Superior temporal gyrus (tissue), 1 donor: ENCODE measurements around the gene ATP8B4.
"Not testable (repeated sequence)": the region's sequence is repeated elsewhere in the genome, so short reads cannot be mapped to it uniquely, and the experiment has no call there.

Experiments
- DNase-seq: peaks from one replicate; pipeline ENCODE4 v3.0.0-alpha.2; 2016; ENCODE audit errors: extremely low spot score

The ATP8B4 gene, protein sequence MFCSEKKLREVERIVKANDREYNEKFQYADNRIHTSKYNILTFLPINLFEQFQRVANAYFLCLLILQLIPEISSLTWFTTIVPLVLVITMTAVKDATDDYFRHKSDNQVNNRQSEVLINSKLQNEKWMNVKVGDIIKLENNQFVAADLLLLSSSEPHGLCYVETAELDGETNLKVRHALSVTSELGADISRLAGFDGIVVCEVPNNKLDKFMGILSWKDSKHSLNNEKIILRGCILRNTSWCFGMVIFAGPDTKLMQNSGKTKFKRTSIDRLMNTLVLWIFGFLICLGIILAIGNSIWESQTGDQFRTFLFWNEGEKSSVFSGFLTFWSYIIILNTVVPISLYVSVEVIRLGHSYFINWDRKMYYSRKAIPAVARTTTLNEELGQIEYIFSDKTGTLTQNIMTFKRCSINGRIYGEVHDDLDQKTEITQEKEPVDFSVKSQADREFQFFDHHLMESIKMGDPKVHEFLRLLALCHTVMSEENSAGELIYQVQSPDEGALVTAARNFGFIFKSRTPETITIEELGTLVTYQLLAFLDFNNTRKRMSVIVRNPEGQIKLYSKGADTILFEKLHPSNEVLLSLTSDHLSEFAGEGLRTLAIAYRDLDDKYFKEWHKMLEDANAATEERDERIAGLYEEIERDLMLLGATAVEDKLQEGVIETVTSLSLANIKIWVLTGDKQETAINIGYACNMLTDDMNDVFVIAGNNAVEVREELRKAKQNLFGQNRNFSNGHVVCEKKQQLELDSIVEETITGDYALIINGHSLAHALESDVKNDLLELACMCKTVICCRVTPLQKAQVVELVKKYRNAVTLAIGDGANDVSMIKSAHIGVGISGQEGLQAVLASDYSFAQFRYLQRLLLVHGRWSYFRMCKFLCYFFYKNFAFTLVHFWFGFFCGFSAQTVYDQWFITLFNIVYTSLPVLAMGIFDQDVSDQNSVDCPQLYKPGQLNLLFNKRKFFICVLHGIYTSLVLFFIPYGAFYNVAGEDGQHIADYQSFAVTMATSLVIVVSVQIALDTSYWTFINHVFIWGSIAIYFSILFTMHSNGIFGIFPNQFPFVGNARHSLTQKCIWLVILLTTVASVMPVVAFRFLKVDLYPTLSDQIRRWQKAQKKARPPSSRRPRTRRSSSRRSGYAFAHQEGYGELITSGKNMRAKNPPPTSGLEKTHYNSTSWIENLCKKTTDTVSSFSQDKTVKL

DNA sequence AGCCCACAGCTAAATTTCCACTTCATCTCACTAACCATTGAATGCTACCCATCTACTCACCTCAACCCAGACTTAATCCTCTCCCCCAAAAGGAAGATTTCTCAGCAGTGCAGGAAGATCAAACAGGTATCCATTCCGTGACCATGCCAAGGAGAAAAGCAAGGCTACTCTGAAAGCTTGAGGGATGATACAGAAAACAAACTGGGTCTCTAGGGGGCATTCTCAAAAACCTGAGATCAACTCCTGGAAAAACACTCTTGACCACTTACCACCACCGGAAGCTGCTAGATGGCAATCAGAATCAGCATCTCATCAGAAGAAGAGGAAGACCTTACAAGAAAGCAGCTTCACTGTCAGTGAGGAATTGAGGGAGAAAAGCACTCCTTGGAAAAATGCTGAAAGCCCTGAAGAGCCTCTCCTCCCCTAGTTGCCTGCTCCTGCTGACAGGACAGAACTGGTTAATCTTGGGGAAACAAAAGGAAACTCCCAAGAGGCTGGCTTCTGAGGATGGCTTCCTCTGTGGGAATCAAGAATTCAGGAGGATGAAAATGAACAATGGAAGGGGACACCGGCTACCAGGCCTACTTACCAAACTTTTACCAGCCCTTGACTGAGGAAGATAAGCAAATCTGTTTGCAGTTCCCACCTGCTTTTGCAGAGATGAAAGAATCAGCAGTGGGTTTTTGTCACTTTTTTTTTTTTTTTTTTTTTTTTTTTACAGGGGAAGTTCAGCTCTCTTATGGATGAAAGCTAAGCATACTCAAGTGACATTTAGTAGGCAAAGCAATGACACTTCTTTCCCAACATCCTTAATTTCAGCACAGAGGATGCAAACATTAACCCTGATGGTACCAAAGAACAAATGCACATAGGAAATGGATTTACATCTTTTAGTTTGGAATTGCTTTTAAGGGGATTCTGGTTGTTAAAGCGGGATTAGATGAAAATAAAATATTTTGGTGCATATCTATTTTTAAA is at the start of gene ATP8B4:
Gene ATP8B4, minus strand, starts transcription at position 171 of the 978 bp plus-strand sequence. CDS start 12,267 bp downstream, outside the sequence.
- no peak for DNase-seq

DNA sequence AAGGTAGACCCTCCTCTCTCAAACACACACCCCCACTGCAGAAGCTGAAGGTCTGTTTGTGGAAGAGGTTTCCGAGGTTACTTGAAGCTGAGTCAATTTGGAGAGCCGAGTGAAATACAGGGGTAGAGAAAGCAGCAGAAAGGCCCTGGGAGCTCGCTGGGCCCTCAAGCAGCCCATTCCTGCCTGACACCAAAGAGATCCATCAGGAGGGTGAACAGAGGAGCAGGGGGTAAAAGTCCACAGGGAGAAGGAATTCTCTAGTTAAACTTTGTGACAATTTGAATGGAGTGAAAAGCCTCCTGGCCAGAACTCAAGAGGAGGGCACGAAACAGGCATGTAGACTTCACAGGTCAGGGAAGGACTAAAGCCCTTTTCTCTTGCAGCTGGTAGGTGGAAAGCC is 49.3 kb upstream of the ATP8B4 start:
- DNase-seq, result no peak

DNA sequence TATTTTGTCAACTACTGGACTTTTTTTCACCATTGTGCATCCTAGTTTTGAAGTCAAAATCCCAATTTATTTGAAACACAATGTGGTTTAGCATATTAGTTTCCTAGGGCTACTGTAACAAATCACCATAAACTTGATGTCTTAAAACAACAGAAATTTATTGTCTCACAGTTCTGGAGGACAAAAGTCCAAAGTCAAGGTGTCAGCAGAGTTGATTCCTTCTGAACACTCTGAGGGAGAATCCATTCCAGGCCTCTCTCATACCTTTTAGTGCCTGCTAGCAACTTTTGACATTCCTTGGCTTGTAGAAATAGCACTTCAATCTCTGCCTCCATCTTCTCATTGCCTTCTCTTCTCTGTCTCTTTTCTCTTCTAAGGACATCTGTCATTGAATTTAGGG is 48.1 kb upstream of the ATP8B4 start:
- DNase-seq, result no peak

DNA sequence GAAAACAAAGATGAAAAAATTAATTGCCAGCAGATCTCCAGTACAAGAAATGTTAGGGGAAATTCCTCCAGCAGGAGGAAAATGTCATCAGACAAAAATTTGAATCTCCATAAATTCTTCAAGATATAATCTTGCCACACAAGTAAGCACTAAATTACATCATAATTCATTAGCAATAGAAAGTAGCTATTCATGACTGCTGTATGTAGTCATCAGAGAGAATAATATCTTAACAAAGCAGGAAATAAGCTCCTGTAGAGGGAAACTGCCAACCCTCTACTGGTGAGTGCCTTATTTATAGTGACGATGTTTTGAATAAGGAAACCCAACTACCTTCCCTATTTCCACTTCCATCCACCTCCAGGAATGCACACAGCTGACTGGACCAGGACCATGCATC is 47.2 kb upstream of the ATP8B4 start:
- DNase-seq, result no peak

DNA sequence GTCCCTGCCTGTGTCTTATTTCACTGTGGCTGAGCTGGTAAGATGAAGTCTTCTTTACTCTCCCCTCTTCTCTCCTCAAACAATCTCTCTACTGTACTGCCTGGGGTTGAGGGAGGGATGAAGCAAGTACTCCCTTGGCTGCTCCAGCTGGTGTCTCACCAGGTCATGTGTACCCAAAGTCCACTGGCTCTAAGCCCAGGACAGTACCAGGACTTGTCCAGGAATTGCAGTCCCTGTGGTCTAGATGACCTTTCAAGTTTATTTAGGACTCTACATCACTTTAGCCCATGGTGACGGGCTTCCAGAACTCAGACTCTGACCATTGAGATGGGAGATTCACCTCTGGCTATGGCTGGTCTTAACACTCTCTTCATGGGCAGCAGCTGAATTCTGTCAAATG is 45.4 kb upstream of the ATP8B4 start:
- no peak for DNase-seq

DNA sequence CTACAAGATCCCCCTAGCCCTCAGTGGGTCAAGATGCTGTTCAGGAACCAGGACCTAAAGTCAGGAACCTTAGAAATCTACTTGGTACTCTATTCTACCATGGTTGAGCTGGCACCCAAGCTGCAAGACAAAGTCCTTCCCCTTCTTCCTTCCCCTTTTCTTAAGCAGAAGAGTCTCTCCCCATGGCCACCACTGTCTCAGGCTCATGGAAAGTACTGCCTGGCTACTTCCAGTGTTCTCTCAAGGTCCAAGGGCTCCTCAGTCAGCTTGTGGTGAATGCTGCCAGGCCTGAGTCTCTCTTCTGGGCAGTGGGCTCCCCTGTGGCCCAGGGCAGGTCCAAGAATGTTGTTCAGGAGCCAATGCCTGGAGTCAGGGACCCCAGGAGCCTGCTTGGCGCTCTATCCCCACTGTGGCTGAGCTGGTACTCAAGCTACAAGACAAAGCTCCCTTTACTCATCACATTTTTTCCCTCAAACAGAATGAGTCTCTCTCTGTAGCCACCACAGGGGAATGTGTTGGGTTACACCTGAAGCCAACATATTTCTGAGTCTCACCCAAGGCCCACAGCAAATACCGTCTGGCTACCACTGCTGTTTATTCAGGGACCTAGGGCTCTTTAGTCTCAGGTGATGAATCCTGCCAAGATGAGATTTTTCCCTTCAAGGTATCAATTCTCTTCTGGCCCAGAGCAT is 44.8 kb upstream of the ATP8B4 start:
- DNase-seq, result no peak

DNA sequence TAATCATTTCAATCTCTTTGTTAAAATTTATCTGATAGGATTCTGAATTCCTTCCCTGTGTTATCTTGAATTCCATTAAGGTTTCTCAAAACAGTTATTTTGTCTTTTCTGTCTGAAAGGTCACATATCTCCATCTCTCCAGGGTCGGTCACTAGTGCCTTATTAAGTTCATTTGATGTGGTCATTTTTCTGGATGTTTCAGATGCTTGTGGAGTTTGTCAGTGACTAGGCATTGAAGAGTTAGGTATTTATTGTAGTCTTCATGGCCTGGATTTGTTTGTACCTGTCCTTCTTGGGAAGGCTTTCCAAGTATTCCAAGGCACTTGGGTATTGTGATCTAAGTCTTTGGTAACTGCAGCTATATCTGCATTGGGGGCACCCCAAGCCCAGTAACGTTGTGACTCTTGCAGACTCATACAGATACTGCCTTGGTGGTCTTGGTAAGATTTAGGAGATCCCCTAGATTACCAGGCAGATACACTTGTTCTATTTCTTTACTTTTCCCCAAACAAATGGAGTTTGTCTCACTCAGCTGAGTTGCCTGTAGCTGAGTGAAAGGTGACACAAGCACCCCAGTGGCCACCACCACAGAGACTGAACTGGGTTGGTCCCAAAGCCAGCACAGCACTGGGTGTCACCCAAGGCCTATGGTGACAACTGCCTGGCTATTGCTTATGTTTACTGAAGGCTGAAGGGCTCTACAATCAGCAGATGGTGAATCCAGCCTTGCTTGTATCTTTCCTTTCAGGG is 44.1 kb upstream of the ATP8B4 start:
- no peak for DNase-seq

DNA sequence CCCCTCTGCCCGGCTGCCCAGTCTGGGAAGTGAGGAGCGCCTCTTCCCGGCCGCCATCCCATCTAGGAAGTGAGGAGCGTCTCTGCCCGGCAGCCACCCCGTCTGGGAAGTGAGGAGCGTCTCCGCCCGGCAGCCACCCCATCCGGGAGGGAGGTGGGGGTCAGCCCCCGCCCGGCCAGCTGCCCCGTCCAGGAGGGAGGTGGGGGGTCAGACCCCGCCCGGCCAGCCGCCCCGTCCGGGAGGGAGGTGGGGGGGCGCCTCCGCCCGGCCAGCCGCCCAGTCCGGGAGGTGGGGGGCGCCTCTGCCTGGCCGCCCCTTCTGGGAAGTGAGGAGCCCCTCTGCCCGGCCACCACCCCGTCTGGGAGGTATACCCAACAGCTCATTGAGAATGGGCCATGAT is 39.2 kb upstream of the ATP8B4 start:
- DNase-seq, result not testable (repeated sequence)

DNA sequence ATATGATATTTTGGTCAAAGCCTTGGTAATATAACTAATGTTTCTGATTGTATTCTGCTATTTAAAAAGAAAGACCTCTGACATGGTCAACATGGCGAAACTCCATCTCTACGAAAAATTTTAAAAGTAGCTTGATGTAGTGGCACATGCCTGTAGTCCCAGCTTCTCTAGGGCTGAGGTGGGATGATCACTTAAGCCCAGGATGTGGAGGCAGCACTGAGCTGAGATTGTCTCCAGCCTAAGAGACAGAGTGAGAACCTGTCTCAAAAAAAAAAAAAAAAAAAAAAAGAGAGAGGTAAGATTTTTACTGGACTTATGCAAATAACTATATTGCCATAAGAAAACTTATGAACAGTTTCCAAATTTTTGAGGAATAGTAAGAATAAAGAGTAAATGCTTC is 32.4 kb upstream of the ATP8B4 start:
- no peak for DNase-seq

DNA sequence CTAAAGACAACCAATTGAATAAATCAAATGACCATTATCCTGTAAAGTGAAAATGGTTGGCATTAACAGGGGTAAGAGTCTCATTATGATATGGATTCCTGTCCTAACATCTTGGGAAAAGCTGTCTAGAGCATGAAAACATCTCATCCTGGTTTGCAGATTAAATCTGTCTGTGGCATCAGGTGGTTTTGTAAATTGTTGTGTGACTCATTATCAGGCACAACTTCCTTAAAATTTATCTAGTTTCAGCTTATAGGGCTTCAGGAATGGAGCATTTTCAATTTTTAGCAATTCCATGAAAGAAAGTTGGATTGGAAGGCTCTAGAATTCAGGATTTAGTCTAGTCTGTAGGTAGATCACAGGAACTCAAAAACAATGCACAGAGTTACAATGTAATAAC is 31.8 kb upstream of the ATP8B4 start:
- no peak for DNase-seq

DNA sequence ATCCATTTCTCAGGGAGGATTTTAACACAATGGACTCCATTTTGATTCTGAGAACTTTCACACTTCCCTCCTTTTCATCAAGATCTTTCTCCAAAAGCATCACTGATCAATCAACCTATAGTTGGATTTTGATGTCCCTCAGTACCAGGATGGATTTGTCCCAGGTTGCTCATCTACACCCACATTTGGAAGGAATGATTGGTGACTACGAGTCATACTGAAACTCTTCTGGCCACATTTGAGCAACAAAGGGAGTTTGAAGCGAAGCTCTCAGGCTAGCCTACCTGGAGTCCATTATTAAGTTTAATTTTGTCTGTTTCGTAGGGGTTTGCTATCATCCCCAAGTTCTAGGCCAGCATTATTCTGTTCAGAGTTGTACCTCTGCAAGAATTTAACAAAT is 31.3 kb upstream of the ATP8B4 start:
- no peak for DNase-seq

DNA sequence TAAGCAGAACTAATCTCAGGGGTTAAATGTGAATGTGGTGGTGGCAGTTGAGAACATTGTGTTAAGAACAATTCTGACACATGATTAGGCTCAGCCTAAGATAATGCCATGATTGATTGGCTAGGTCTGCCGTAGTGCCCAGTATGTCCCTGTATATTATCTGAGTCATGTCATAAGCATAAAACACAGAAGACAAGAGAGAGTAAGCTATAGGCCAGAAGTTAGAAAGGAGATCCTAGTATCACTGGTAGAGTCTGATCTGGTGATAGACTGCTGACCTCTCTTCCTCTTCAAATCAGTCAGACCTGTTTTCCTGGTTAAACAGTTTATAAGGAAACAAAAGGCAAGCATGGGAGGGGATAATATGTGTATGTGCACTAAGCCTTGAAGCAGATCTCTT is 30.1 kb upstream of the ATP8B4 start:
- DNase-seq, result no peak

DNA sequence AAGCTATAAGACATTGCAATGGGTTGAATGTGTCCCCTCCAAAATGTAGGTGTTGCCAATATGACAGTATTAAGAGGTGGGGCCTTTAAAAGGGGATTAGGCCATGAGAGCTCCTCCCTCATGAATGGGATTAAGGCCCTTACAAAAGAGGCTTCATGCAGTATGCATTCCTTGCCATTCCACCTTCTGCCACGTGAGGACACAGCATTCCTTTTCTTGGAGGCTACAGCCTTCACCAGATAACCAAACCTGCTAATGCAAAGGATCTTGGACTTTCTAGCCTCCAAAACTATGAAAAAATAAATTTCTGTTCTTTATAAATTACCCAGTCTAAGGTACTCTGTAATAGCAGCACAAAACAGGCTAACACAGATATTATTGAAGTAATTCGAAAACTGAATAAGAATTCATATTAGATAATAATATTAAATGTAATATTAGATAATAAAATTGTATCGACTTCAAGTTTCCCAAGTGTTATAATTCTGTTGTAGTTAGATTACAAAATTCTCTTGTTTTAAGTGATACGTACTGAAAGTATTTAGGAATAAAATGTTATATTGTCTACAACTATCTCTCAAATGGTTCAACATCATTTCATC is 29.4 kb upstream of the ATP8B4 start:
- DNase-seq, result no peak

DNA sequence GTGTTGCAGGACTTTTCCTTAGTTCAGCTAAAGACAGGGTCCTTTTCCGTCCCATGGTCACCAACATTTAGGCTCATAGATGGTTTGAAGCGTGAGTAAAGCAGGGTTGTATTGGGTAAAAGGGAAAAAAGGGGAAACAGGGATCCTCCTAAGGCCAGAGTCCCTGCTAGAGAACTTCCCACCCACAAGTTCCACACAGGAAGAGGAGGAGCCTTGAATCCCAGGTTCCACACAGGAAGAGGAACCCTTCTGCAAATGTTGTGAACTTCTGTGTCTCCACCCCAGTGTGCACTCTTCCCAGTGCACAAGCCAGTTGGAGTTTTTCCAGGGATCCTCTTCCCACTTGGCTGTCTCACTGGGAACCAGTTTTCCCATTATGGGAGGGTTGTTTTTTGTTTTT is 27.6 kb upstream of the ATP8B4 start:
- DNase-seq, result no peak

DNA sequence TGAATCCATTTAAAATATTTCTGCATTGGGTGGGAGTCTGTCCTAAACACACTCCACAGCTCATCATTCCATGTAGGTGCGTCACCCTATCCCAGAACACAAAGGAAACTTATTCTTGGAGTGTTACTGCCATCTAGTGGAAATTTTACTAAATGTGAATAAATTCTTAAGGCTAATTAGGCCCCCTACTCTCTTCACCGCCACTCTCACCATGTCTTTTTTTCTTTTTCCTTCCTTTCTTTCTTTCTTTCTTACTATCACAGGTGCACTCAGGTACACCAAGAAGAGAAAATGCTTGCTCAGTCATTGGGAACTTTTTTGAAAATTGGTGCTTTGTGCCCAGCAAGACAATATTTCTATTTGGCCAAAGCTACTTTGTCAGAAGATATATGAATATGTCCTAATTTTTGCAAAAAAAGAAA is 26.4 kb upstream of the ATP8B4 start:
- DNase-seq, result peak; percentile 95

DNA sequence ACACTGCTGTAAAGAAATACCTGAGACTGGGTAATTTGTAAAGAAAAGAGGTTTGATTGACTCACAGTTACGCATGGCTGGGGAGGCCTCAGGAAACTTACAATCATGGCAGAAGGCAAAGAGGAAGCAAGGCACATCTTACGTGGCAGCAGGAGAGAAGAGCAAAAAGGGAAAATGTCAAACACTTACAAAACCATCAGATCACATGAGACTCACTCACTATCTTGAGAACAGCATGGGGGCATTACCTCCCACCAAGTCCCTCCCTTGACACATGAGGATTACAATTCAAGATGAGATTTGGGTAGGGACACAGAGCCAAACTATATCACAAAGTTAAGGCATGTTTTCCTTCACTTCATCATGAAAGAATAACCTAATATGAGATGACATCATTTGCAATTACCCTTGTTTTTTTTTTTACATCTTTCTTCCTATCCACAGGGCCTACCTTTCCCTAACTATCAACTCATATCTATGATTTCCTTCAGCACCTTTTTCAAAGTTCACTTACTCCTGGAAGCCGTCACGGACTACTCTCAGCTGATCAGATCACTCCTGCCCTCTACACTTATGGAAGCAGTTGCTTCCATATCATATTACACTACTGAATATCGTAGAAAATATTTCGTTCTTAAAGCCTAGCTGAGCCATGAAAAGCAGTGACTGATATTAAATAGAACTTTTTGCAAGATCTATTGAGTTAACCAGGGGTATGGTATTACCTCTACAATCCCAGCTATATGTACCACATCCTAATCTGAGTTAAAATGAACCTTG is 25.5 kb upstream of the ATP8B4 start:
- DNase-seq, result no peak

DNA sequence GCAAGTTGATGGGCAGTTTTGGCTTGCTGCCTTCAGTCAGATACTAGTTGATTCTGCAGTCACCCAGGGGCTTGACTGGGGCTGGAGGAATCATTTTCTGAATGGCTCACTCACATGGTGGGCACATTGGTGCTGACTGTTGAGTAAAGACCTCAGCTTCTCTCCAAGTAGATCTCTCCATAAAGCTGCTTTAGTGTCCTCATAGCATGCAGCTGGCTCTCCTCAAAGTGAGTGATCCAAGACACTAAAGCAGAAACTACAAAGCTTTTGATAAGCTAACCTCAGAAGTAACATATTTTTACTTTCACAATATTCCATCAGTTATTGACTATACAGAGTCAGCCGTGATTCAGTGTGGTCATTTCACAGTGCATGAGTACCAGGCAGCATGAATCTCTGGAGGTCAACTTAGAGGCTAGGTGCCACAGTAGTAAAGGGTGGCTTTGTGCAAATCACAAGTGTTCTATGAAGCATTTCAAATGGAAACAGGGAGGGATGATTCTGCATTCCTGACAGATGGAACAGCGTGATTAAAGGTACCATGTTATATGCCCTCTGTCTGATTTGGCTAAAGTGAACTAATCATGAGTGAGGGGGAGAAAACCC is 24.3 kb upstream of the ATP8B4 start:
- DNase-seq, result no peak

DNA sequence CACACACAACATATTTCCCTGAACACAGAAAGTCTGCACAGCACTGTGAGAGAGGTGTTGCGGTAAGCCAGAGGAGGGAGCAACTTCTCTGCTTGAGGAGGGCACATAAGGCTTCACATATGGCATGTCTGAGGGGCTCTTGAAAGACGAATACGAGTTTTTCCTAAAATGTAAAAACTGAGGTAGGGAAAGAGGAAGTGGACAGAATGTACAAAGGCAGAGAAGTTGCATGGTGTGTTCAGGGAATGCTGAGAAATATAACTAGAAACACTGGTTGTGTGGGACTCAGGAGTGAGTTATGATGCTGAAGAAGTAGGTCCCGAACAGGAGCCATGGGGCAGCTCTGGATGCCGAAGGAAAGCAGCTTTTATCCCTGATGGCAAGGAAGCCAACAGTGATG is 22.8 kb upstream of the ATP8B4 start:
- no peak for DNase-seq
